SK-N-SH (cell line): Measurements from ENCODE around the gene RPS8.

ENCODE experiments used
- POLR2AphosphoS5 ChIP-seq: IDR thresholded peaks from 2 replicates; pipeline ENCODE4 v1.6.1; 2012; ENCODE audit warnings: low read depth, low read length
- TF ChIP-seq, protein P1 (sequence below): fragments of 200-600 bp; sonication (generic); IDR thresholded peaks from 2 replicates; pipeline ENCODE4 v1.6.1; 2017; ENCODE audit warnings: antibody characterized with exemption, mild to moderate bottlenecking, moderate library complexity
- TF ChIP-seq, protein P2 (sequence below): IDR thresholded peaks from 2 replicates; pipeline ENCODE4 v1.6.1; 2012; ENCODE audit warnings: mild to moderate bottlenecking, low read depth, low read length, moderate library complexity

DNA sequence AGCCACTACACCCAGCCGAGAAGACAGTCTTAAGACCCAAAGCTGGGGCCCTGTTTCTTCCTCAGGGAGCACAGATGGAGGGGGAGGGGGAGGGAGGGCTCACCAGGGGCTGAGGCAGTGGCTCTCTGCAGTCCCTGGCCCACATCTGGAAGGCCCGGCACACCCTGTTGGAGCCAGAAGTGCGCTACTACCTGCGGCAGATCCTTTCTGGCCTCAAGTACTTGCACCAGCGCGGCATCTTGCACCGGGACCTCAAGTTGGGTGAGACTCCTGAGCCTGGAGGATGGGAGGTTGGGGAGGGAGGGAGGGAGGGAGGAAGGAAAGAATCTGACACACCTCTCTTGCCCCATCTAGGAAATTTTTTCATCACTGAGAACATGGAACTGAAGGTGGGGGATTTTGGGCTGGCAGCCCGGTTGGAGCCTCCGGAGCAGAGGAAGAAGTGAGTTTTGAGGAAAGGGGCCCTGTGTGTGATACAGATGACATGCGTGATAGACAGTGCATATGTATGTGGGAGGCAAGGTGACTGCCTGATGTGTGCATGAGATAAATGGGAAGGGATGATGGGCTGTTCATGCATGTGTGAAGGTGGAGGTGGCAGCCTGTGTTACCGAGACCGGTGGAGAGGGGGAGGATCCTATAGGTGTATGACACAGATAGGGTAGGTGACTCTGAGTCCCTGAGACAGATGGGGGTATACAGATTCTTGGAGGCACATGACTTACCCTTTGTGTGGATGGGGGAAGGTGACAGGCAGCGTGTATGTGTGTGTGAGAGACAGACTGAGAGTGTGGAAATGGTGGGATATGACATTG, 26.4 kb downstream of the RPS8 start:
- TF ChIP-seq, protein P1, sequence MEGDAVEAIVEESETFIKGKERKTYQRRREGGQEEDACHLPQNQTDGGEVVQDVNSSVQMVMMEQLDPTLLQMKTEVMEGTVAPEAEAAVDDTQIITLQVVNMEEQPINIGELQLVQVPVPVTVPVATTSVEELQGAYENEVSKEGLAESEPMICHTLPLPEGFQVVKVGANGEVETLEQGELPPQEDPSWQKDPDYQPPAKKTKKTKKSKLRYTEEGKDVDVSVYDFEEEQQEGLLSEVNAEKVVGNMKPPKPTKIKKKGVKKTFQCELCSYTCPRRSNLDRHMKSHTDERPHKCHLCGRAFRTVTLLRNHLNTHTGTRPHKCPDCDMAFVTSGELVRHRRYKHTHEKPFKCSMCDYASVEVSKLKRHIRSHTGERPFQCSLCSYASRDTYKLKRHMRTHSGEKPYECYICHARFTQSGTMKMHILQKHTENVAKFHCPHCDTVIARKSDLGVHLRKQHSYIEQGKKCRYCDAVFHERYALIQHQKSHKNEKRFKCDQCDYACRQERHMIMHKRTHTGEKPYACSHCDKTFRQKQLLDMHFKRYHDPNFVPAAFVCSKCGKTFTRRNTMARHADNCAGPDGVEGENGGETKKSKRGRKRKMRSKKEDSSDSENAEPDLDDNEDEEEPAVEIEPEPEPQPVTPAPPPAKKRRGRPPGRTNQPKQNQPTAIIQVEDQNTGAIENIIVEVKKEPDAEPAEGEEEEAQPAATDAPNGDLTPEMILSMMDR: no peak
- TF ChIP-seq POLR2AphosphoS5: no peak
- TF ChIP-seq, protein P2, sequence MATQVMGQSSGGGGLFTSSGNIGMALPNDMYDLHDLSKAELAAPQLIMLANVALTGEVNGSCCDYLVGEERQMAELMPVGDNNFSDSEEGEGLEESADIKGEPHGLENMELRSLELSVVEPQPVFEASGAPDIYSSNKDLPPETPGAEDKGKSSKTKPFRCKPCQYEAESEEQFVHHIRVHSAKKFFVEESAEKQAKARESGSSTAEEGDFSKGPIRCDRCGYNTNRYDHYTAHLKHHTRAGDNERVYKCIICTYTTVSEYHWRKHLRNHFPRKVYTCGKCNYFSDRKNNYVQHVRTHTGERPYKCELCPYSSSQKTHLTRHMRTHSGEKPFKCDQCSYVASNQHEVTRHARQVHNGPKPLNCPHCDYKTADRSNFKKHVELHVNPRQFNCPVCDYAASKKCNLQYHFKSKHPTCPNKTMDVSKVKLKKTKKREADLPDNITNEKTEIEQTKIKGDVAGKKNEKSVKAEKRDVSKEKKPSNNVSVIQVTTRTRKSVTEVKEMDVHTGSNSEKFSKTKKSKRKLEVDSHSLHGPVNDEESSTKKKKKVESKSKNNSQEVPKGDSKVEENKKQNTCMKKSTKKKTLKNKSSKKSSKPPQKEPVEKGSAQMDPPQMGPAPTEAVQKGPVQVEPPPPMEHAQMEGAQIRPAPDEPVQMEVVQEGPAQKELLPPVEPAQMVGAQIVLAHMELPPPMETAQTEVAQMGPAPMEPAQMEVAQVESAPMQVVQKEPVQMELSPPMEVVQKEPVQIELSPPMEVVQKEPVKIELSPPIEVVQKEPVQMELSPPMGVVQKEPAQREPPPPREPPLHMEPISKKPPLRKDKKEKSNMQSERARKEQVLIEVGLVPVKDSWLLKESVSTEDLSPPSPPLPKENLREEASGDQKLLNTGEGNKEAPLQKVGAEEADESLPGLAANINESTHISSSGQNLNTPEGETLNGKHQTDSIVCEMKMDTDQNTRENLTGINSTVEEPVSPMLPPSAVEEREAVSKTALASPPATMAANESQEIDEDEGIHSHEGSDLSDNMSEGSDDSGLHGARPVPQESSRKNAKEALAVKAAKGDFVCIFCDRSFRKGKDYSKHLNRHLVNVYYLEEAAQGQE: no peak
